Kidney tubule cell (primary cell): Measurements from ENCODE around the gene NCOA7.
"Not testable (repeated sequence)": the region's sequence is repeated elsewhere in the genome, so short reads cannot be mapped to it uniquely, and the experiment has no call there.

Experiments
- DNase-seq: peaks from one replicate; pipeline ENCODE4 v3.0.0-alpha.2; 2018; ENCODE audit warnings: low spot score

The NCOA7 gene

GRCh38 chr6:125754566-125754965, 36.2 kb upstream of the NCOA7 start:
- no peak for DNase-seq

GRCh38 chr6:125759184-125759902, 31.4 kb upstream of the NCOA7 start:
- no peak for DNase-seq

- DNase-seq = no peak
Measured at GRCh38 chr6:125759959-125760457, 30.8 kb upstream of the NCOA7 start.

GRCh38 chr6:125764121-125764671, 26.6 kb upstream of the NCOA7 start:
- DNase-seq = no peak

GRCh38 chr6:125765944-125766343, 24.8 kb upstream of the NCOA7 start:
- no peak for DNase-seq

GRCh38 chr6:125766641-125767040, 24.1 kb upstream of the NCOA7 start:
- no peak for DNase-seq

GRCh38 chr6:125769147-125769783, 21.5 kb upstream of the NCOA7 start:
- no peak for DNase-seq

- no peak for DNase-seq
Measured at GRCh38 chr6:125773387-125774341, 17.1 kb upstream of the NCOA7 start.

- DNase-seq = not testable (repeated sequence)
Measured at GRCh38 chr6:125776107-125776826, 14.5 kb upstream of the NCOA7 start.

GRCh38 chr6:125779924-125780539, 10.7 kb upstream of the NCOA7 start:
- DNase-seq = peak; percentile 94

- DNase-seq = peak; percentile 80
Measured at GRCh38 chr6:125780540-125781313, 10.0 kb upstream of the NCOA7 start.

- no peak for DNase-seq
Measured at GRCh38 chr6:125781314-125781868, 9.4 kb upstream of the NCOA7 start.

- no peak for DNase-seq
Measured at GRCh38 chr6:125784365-125784764, 6.4 kb upstream of the NCOA7 start.

GRCh38 chr6:125787791-125788190, 3.0 kb upstream of the NCOA7 start:
- DNase-seq = peak; percentile 41

- DNase-seq = no peak
Measured at GRCh38 chr6:125789167-125789566, 1.6 kb upstream of the NCOA7 start.

GRCh38 chr6:125789576-125790357, 993 bp upstream of the NCOA7 start:
- peak; percentile 34 for DNase-seq

GRCh38 chr6:125791151-125791819, 525 bp downstream of the NCOA7 start:
- DNase-seq = peak; percentile 75

- DNase-seq = no peak
Measured at GRCh38 chr6:125791820-125792165, 1.0 kb downstream of the NCOA7 start.

- no peak for DNase-seq
Measured at GRCh38 chr6:125792172-125792571, 1.4 kb downstream of the NCOA7 start.
